Activated CD4-positive, alpha-beta T cell treated with anti-CD3 and anti-CD28 coated beads, Interleukin-2, Interleukin-6, amounts not matched to agents 100 ng/mL and 50 ng/mL, durations not matched to agents 16 hours and 8 hours (primary cell): ENCODE data around the gene B9D2.
"Not testable (repeated sequence)": the region's sequence is repeated elsewhere in the genome, so short reads cannot be mapped to it uniquely, and the experiment has no call there.

Experiments used
- DNase-seq: peaks from one replicate; pipeline ENCODE4 v3.0.0-alpha.2; 2020

Gene B9D2, protein sequence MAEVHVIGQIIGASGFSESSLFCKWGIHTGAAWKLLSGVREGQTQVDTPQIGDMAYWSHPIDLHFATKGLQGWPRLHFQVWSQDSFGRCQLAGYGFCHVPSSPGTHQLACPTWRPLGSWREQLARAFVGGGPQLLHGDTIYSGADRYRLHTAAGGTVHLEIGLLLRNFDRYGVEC

DNA sequence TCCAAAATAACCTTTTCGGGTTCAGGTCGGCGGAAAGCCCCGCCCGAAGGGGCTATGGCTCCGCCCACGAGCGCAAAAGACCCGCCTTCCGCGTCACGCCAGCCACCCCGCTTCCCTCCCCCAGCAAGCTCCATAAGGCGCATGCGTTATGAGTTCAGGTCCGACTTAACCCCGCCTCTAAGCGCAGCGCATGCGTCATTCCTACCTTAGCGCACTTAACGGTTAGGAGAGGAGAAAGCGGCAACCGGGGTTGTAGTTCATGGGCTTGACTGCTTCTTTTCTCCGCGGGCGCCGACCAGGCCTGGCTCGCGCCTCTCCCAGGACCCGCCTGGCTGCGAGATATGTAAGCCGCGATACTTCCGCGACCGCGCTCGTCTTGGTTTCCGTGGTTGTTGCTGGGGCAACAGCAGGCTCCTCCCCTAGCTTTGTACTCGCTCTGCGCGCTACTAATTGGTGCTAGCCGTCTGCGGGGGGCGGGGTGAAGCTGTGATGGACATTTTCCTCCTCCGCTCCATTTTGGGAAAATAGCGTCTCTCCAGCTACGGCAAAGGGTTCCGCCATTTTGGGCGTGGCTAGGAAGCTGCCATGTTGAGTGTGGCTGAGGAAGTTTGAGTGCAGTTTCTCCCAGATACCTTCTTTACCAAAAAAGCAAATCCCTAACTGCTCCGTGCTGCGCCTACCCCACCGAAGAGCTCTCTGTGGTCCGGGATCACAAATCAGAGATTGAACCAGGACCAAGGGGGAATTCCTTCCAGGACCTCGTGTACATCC lies at the start of gene B9D2:
TSS of gene B9D2 (minus strand) at position 397 of the 771 bp plus-strand sequence. CDS start 630 bp downstream, outside the sequence.
- DNase-seq, result peak; percentile 98

DNA sequence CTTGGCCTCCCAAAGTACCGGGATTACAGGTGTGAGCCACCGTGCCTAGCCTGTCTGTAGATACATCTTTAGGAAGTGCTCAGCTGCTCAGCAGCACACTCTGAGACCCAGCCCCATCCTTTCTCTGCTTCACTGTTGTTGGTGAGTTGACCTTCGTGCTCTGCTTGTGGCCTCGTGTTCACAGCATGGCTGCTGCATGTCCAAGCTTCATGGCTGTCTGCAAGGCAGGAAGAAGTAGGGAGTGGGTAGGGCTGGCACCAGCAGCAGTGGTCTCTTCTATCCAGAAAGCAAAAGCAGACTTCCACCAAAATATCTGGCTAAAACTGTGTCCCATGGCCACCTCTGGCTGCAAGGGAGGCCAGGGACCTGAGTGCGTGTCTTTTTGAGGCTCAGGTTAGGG lies 49.0 kb upstream of the B9D2 start:
- DNase-seq, result no peak

DNA sequence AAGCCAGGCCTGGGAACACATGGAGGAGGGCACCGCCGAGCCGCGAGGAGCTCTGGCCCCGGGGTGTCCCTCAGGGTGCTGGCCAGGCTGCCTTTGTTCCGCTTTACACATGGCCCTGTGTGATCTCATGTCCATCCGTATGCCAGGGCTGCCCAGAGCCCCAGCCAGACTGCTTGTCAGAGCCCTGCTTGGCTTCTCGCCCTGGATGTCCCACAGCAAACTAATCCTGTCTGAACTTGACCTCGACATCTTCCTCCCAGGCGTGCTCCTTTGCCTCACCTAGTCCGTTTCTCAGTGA lies 48.0 kb upstream of the B9D2 start:
- no peak for DNase-seq

DNA sequence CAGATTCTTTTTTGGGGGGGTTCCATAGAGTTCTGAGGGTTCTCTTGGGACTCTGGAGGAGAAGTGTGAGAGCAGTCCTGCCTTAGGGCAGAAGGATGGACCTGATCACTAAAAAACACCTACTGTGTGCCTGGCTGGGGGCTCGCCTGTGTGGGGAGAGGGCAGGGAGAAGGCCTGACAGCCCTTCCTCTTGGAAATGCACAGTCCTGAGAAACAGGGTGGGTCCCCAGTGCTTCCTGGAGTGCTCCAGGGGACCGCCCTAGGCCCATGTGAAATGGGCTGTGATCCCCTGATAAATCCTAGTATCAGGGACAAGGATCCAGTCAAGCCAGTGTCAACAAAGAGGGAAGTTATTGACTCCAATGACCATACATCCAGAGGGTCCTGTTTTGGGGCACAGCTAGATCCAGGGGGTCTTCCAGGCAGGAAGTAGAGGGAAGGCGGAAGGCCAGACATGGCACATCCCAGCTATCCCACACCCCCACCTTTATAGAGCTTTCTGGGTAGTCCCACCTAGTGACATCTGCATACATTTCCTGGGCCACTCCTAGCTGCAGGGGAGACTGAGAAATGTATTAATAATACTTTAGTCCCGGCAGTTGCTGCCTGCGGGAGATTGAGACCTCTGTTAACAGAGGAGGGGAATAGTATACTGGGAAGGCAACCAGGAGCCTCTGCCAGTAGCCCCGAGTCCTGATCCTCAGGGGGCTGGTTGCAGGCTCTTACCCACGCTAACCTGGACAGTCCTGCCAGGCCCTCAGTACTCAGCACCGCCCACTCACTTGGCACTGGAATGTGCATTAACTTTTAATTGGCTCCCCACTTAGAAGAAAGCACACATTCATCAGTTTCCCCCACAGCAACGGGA lies 47.4 kb upstream of the B9D2 start:
- DNase-seq, result no peak

DNA sequence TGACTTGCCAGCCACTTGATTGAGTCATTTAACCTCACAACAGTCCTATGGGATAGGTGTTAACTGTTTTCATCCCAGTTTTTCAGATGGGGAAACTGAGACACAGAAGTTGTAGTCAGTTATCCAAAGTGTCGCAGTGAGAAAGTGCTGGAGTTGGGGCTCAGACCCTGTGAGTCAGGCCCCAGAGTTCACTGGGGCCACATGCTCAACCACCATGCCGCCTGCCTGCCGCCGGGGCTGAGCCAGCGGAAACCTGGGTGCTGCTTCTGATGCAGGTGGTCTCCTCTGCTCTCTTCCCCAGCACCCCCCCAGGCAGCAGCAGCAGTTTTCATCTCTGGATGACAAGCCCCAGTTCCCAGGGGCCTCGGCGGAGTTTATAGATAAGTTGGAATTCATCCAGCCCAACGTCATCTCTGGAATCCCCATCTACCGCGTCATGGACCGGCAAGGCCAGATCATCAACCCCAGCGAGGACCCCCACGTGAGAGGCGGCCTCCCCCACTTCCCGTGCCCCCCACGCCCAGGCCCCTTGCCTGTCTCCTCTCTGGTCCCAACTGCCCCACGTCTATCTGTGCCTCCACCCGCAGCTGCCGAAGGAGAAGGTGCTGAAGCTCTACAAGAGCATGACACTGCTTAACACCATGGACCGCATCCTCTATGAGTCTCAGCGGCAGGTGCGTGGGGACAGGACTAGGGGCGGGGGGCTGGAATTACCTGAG lies 46.5 kb upstream of the B9D2 start:
- no peak for DNase-seq

DNA sequence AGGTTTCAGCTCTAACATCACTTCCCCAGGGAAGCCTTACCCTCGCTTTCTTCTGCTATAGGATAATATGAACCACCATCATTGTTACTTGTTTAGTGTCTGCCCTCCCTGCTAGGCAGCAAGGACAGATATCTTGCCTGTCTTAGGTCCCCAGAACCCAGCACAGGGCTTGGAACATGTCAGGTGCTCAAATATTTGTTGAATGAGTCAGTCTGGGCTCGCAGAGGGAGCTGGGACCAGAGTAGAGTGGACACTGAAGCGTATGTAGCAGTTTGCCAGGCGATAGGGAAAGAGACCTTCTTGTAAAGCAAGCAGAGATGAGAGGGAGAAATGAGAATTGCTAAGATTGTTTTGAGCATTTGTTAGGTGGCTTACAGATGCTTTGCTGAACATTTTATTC lies 45.3 kb upstream of the B9D2 start:
- DNase-seq, result no peak

DNA sequence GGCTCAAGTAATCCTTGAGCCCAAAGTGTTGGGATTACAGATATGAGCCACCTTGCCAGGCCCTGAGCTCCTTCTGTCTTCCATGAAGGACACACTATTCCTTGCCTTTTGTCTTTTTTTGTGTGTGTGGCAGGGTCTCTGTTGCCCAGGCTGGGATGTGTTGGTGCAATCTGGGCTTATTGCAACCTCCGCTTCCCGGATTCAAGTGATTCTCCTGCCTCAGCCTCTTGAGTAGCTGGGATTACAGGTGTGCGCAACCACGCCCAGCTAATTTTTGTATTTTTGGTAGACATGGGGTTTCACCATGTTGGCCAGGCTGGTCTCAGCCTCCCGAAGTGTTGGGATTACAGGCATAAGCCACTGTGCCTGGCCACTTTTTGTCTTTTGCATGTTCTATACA lies 44.9 kb upstream of the B9D2 start:
- not testable (repeated sequence) for DNase-seq

DNA sequence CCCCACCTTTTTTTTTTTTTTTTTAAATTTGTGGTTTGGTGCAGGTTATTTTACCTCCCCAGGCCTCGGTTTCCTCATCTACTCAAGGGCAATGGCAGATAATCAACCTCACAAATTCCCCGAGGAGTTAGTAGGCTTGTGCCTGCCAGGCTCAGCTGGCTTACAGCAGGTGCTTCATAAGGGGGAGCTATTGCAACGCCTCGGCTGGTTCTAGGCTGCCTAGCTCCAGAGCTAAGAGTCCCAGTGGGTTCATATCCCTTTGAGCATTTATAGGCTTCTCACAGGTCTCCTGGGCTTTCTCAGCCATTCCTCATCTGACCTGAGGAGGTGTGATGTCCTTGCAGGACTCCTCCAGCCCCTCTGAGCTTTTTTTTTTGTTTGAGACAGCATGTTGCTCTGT lies 44.3 kb upstream of the B9D2 start:
- DNase-seq, result no peak

DNA sequence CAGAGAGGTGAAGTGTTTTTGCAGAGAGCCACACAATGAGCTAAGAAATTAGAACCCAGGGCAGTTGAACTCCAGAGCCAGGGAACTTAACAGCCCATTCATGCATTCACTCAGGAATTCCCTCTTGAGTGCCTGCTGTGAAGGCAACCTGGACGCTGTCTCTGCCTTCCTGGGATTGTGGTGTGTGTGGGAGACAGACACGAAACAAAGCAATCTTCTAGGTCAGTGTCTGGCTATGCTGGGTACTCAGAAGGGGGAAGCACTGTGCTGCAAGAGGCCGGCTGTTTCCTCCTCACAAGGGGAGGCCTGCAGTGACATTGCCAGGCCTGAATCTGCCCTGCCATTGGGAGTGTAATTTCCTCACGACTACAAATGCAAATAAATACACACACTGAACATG lies 43.3 kb upstream of the B9D2 start:
- no peak for DNase-seq

DNA sequence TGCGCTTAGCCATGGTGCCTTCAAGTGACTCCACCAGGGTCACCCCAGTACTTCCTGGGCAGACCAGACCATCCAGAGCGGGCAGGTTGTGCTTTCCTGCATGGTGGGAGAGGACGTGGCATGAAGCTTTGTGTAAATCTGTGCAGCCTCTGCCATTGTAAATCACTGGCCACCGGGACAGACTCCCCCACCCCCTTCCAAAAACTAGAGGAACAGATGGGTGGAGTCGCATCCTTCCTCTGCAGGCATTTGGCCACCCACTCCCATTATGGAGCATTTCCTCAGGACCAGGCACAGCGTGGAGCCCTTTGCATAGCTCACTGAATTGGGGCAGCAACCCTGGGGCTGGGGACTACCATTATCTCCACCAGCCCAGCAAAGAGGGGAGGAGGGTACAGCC lies 41.8 kb upstream of the B9D2 start:
- no peak for DNase-seq

DNA sequence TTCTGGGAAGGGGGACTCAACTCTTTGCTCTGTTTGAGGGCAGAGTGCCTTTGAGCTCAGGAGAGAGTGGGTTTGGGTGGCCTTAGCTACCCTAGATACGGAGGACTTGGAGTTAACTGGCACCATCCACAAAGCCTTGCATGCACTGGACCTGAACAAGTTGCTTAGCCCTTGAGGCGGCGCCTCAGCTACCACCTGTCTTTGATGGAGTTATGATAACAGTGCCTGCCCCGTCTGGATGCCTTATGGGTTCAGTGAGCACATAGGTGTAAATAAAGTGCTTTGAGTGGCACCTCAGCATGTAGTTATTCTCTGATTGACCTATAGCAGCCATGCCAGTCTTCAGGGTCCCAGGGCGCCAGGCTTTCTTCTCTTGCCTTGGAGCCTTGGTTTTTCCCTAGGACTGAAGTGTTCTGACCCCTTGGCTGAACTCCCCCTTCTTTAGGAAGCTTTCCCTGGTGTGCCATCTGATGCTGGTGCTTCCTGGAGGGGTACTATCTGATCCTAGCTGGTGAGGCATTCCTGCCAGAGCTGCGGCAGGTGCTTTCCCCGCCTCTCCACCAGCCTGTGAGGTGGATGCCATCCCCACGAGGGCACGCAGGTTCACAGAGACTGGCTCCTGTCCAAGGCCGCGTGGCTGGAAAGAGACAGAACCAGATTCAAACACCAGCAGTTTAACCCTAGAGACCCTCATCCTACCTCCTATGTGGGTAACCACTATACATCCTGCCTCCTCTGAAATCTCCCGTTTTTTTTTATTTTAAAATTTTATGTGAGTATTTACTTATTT lies 39.4 kb upstream of the B9D2 start:
- DNase-seq, result no peak

DNA sequence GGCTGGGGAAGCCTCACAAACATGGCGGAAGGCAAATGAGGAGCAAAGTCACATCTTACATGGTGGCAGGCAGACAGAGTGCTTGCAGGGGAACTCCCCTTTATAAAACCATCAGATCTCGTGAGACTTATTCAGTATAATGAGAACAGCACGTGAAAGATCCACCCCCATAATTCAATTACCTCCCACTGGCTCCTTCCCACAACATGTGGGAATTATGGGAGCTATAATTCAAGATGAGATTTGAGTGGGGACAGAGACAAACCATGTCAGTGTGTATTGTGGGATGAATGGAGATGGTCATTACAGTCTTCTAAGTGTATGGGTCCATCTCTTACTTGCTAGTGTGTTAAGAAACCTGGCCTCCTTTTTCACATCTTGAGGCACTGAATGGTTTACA lies 38.1 kb upstream of the B9D2 start:
- DNase-seq, result no peak

DNA sequence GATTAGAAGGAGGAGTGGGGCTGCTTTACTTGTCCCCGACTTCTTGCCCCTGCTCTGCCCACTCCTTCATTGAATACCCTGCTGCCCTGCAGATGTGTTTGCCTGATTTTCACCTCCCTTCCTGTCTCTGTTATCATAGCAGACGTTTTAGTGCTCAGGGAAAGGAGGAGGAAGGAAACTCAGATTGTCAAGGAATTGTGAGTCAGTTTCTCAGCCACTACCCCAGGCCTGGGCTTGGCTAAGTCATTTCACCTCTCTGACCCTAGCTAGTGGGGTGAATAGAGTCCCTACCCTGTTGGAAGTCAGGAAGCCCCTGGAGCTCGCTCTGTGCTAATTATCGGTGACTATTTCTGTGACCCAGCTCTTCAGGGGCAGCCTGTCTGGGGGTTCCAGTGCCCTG lies 37.5 kb upstream of the B9D2 start:
- no peak for DNase-seq

DNA sequence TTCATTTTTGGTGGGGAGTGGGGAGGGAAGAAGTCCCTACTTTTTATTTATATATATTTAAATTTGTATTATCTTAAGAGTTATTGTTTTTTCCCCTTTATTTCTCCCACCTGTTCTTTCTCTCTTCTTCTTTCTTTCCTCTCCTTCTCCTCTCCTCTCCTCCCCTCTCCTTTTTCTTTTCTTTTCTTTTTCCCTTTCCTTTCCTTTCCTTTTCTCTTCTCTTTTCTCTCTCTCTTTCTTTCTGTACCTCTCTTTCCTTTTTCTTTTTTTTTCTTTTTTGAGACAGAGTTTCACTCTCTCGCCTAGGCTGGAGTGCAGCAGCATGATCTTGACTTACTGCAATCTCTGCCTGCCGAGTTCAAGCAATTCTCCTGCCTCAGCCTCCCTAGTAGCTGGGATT lies 35.6 kb upstream of the B9D2 start:
- DNase-seq, result no peak

DNA sequence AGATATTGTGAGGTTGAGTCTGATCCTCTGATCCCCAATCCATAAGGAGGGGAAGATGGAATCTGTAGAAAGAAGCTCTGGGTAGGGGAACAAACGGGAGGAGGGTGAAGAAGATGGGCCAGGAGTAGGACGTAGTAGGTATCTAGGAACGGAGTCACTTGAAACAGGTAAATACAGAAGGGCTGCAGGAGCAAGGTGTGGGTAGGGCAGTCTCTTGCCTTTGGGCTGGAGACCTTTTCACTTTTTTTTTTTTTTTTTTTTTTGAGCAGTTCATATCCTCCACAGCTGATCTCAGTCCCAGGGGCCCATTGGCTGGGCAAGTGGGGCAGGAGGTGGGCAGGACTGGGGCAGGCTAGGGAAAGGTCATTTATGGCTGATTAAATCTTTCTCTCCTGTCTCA lies 35.1 kb upstream of the B9D2 start:
- no peak for DNase-seq

DNA sequence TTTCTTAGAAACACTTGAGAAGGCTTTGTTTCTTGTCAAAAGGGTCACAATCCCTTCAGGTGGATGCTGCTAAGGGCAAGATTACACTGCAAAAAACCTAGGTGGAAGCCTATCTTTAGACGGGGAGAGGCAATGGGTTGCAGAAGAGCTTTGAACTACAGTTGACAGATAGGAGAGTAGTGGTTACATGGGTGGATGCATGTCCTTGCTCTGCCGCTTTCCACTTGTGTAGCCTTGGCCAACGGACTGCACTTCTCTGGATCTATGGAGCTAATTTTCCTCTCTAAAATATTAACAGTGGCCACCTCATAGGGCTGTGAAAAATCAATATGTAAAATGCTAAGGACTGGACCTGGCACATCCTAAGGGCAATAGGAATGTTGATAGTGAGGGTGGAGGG lies 34.6 kb upstream of the B9D2 start:
- no peak for DNase-seq

DNA sequence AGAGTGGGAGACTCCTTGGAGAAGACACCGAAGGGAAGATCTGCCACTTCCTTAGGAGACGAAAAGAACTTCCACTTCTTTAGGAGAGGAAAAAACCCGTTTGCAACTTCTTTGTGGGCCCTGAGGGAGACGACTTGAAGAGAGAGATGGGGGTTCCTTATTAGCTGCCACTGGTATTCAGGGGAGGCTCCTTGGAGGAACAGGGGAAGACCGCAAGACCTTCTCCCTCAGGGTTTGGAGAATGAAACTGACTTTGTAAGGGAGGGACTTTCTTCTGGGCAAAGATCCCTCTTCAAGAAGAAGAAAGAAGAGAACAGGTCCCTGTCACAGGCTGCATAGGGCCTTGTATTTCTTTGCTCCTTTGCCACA lies 34.1 kb upstream of the B9D2 start:
- peak; percentile 8 for DNase-seq

DNA sequence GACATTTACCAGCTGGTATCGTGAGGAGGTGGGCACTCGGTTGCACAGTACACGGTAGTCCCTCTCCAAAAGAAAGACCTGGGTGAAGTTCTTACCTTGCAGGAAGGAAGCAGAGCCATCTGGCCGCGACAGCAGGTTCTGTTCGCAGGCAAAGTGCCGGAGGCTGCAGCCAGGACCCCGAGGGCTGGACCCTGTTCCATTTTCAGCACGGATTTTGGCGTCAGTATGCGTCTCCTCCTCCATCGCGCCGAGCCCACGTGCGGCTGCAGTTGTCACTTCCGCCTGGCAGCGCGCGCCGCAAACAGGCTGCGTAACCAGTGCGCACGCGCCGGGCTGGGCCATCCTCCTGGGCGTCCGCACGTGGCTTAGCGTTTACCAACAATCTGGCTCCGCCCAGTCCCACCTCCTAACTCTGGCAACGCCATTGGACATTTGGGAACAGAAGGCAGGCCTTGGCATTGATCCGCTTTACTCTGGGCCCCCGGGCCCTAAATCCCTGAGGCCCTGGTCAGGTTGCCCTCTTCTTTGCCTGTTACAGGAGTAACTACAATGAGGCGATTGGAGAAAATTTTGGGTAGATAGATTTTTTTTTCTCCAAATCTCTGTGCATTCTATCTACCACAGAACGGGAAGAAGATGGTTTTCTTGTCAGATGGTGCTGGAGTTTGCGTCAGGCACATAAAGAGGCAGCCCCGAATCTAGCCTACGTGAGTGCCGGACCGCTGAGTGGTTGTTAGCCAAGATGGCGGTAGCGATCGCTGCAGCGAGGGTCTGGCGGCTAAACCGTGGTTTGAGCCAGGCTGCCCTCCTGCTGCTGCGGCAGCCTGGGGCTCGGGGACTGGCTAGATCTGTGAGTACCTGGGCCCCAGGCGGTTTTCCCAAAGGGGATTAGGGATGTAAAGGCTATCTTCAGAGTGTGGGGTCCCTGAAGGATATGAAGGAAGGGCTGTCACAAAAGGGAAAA lies 33.4 kb upstream of the B9D2 start, which contains the start of the genes BCKDHA and EXOSC5:
TSS of gene BCKDHA (plus strand) at position 733 of the 964 bp plus-strand sequence. CDS start at position 743, 10 bp downstream.
TSS of gene EXOSC5 (minus strand) at position 274 of the 964 bp plus-strand sequence. CDS start at position 243, 31 bp downstream.
- peak; percentile 99 for DNase-seq

DNA sequence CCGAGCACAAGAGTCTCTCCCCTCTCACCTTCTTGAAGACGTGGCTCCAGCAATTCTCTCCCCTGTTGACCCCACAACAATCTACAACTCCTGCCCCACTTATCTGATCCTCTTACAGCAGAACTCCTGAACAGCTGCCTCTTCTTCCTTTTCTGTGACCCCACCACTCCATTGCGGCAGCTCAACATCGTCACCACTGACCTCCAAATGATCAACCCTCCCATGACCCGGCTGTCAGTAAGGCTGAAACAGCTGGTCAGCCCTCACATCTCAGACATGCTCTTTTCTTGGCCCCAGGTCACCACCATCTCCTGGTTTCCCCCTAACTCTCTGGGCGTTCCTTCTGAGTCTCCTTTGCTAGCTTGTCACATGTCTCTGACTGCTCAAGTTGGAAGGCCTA lies 31.4 kb upstream of the B9D2 start:
- DNase-seq, result no peak

DNA sequence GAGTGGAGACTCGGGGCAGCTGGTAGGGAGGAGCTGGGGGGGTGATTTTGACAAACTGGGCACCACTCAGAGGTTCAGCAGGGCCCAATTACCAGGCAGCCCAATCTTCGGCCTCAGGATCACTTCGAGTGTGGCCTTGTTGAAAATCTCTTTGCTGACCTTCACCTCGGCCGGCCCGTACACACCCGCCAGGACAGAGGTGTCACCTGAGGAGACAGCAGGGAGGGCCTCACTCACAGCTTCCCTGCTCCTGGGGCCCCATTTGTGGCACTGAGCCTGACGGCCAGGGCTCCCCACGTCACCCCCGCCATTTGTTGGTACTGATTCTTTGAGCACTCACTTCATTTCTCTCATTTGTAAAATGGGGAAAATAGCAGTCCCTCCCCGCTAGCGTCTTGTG lies 28.8 kb upstream of the B9D2 start:
- no peak for DNase-seq

DNA sequence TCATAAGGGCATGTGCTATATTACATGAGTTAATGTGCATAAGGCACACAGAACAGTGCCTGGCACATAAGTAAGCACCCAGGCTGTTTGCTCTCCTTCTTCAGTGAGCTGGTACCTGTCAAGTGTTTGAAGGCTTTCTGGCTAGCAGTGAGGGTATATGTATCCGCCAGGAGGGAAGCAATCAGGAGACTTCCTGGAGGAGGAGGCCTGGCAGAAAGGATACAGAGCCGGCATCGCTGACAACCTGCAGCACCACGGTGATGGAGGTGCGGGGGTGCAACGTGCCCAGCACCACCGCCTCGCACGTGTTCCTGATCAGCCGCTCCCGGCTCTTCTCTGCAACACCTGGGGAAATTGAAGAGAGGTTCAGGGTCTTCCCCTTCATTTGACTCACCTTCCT lies 27.7 kb upstream of the B9D2 start:
- DNase-seq, result no peak
